ENCODE results near the gene UBE2D2.

DNA sequence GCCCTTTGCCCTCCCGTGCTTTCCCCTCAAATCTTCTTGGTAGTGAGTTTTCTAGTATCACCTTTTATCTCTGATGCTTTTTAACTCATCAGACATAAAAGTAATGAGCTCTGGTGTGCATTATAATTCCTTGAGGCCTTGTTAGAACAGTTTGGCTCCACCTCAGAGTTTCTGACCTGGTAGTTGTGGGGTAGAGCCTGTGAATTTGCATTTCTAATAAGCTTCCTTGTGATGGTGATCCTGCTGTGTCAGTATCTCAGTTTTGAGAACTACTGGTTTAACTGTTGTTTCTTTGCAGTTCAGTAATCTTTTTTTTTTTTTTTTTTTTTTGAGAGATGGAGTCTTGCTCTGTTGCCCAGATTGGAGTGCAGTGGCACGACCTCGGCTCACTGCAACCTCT is 31.1 kb downstream of the UBE2D2 start:
- TF ChIP-seq NFYB (IDR thresholded peaks at IDR 0.05; ENCODE audit: insufficient read depth, low read depth, low read length) = no peak
- TF ChIP-seq RB1 (IDR thresholded peaks at IDR 0.05; ENCODE audit: borderline replicate concordance) = no peak
- no peak for TF ChIP-seq CHD1 (IDR thresholded peaks at IDR 0.05; ENCODE audit: low read depth, low read length)
- no peak for TF ChIP-seq POLR2AphosphoS2 (IDR thresholded peaks at IDR 0.05; ENCODE audit: low read depth, low read length)
- TF ChIP-seq, protein P1, sequence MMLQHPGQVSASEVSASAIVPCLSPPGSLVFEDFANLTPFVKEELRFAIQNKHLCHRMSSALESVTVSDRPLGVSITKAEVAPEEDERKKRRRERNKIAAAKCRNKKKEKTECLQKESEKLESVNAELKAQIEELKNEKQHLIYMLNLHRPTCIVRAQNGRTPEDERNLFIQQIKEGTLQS (IDR thresholded peaks at IDR 0.05; ENCODE audit: borderline replicate concordance, extremely low read depth, low read depth, low read length) = no peak
- no peak for TF ChIP-seq YY1 (IDR thresholded peaks at IDR 0.05; ENCODE audit: low read depth, low read length)
- no peak for TF ChIP-seq ASH2L (IDR thresholded peaks at IDR 0.05; ENCODE audit: borderline replicate concordance, low read depth)
- TF ChIP-seq RCOR1 (conservative IDR thresholded peaks at IDR 0.05; ENCODE audit: low read depth, low read length) = no peak
